Activated CD4-positive, alpha-beta T cell treated with anti-CD3 and anti-CD28 coated beads for 4 hours (primary cell): ENCODE measurements around the gene TSPAN9.
A peak's percentile ranks its signal among the peaks of the same experiment; 100 is the strongest.

Experiments
- DNase-seq, 2 donors: peaks; one replicate each; pipeline ENCODE4 v3.0.0-alpha.2; 2020

TSPAN9 gene

DNA sequence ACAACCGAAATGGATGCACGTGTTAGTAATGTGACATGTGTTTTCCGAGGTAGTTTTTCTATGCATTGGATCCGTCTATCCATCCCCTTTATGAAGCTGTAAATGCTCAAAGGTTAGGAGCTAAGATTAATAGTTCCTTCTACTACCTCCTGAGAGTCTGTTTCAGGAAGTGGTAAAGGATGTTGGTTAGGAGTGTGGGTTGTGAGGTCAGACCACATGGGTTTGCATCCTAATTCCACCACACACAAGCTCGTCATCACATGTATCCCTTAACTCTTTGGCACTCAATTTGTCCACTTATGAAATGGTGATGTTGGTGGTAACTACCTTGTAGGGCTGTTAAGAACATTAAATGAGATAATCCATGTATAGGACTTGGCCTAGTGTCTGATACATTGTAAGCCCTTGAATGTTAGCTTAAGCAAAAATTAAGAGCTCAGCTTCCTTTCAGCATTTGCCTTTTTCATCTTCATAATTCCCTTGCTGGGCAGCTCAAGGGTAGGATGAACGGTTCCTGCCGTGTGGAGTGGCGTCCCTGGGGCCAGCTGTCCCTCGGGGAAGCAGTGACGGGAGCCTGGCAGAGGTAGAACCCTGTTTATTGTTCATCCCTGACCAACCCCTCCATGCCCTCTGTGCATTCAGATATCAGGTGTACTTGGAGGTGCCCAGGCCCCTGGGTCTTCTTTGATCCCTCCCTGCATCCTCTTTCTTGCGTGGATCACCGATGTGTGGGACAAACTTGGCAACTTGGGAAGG is 52.3 kb downstream of the TSPAN9 start:
- DNase-seq: no peak

DNA sequence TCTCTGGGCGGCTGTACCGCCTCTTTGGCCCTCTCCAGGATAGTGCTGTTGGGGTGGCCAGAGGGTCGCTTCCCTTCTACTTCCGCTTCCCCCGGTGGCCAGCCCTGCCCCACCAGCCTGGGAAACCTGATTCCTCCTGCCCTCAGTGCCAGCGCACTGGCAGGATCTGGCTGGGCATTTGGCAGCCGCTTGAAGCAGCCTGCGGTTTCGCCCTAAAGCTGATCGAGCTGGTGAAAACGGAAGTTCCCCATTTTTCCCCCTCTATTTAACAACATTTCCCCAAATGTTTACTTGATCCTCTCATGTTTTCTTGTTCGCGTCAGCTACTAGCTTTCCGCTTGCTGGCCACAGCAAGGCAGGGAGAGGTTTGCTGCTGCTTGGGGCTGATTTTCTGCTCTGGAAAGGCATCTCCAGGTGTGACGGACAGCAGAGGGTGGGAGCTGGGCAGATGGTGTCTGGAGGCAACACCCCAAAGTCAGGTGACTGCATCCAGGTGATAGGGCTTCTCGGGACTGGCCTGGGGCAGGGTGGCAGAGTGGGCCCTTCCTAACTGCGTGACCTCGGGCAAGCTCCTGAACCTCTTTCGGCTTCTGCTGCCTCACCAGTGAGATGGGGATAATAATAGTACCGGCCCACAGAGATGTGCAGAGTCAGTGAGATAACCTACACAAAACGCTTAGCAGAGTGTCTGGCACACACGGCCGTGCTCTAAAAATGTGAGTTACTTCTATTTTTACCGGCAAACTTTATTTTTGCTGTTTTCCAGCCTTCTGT is 53.1 kb downstream of the TSPAN9 start:
- no peak for DNase-seq

DNA sequence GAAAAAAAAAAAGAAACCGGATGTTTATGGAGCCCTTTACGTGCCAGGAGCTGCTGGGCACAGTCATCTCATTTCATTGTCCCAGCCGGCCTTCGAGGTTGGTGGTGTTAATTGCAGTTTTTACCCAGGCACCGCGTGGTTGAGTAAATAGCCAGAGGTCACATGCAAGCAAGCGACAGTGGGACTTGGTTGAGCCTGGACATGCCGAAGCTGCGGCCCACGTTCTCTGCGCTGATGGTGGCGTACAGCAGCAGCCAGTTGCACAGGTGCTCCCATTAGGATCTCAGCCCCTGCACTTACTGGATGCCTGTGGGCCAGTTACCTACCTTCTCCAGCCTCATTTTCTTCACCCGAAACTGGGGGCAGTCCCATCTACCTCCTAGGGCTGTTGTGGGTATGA is 54.0 kb downstream of the TSPAN9 start:
- no peak for DNase-seq

DNA sequence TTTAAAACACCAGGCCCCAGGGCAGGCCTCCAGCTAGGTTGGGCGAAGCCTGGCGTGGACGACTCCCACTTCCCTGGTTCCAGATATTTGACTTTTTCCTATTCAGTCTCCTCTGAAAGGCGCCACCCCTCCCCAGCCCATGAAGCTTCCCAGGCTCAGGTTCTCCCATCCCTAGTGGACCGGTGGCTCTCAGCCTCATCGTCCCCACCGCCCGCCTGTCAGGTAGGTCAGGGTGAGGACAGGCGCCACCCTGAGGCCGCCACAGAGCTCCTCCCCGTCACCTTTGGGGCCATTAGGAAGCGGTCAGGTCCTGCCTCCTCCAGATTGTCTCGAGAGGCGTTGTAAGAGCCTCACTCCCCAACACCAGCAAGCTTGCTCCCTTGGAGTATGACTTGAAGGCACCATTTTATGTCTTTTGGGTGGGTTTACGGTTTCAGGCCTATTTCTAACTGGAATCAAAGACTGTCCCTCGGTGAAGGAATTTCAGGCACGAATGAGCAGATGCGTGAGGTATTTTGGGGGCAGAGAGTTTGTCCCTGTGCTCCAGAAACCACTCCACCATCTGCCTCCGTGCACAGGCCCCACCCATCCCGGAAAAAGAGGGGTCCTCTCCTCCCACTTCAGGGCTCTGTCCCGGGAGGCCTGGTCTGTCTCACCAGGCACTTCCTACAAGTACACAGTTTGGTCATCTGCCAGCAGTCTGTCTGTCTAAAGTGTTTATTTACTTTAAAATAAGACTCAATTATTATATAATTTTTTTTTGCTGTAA is 55.6 kb downstream of the TSPAN9 start:
- no peak for DNase-seq

DNA sequence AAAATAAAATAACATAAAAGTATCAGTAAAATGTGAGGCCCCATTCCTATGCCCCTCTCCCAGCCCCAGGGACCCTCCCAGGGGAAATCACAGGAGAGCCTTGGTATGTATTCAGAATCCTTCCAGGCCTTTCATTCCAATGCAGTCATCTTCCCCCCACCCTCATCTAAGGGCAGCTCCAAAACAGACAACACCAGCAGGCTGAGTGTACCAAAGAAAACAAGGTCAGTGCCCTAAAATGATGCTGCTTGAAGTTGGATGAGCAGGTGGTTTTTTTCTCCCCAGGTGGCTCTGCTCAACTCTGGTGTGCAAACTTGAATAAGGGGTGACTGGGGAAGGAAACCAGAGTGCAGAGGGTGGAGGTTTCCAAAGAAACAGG is 56.2 kb downstream of the TSPAN9 start:
- no peak for DNase-seq

DNA sequence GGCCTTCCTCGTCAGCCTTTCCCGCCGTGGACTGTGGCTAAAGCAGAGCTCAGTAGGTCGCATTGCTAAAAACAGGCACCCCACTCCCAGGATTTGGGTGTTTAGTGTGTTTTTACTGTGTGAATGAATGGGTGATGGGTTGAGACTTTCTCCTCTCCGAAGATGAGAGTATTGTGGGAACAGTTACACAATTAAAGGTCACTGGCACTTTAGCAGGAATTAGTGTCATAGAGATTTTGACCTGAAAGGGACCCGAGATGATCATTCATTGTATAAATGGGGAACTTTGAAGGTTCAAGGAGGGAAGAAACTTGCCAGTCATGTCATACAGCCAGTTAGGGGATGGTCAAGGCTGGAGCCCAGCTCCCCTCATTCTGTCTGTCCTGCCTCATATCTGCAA is 56.9 kb downstream of the TSPAN9 start:
- no peak for DNase-seq

DNA sequence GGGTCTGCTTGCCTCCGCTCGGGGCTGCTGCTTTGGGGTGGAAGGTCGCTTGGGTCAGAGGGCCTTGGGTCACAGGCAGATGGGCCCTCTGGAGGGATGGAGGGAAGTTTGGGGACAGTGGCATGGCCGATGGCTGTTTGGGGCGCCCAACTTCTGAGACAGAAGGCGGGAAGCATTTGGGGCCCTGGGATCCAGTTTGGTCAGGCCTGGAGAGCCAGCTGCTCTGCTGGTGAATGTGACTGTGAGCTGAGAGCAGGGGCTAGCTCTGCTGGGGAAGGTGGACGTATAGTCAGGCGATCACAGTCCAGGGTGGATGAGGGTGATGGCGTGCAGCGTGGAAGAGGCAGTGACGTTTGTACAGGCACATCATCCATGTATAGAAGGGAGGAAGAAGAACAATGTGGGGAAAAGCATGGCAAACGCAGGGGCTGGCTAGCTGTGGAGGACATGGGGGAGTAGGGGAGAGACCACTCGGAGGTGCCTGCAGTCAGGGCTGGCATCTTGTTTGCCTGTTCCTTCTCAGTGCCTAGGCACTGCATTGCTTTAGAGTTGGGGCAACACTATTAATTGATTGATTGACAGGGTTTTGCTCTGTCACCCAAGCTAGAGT is 57.5 kb downstream of the TSPAN9 start:
- no peak for DNase-seq

DNA sequence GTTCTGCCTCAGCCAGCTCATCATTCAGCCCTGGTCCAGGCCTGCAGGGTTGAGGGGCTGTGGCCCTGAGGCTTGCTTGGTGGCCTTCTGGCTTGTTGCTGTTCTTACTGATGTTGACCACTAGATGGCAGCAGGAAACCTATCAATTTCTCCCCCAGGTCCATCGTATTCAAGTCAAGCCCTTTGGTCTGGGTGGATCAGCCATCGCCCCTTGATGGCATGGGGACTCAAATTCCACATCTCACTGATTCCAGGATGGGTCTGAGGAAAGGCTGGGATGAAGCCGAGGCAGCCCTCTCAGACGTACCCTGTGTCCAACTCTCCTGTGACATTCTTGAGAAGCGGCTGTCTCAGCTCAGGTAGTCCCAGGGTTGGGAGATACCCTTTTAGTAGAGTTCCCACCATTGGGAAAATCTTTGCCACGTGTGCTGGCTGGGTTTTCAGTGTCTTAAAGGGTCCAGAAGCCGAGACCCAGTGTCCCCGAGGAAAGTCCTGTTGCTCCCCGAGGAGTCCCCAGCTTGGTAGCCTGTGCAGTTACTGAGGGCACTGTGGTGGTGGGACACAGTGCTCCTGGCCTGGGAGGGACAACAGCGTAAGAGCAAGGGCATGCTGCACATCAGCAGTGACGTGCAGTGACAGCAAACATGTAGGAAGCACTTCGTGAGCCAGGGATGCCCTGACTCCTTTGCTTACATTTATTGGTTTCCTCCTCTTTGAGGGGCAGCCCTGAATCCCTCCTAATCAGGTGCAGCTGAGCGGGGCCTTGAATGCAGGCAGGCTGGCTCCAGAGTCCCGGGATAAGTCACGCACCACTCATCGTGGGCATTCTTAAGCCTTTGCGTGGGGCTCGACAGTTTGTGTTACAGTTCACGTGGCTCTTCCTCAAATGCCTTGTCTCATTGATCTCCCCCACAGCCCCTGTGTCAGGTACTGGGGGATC is 58.6 kb downstream of the TSPAN9 start:
- peak; percentile 18 to 22 for DNase-seq

DNA sequence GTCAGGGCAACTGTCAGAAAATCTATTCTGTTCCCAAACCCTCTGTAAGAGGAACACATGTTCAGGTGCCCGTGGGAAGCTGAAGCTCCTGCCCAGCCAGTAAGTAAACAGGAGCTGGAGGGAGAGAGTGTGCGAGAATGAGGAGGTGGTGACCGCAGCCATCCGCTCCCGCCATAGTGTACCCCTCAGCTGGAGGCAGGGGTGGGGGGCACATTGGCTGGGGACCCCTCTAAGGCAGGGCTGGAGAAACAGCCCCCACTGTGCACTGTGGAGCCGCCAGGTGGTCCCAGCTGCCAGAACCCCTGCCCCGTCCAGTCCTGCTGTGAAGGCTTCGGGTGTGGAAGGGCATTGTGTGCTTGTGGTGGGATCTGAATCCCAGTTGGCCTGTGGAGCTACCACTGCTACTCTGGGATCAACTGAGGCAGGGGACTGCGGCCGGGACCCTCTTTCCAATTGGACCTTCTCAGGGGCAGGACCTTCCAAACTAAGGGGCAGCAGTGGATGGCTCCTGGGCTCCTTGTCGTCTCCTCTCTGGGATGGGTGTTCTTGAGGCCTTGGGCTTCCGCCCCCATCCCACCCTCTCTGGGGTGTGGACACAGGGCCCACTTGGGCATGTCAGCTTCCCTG is 59.6 kb downstream of the TSPAN9 start:
- DNase-seq: no peak

DNA sequence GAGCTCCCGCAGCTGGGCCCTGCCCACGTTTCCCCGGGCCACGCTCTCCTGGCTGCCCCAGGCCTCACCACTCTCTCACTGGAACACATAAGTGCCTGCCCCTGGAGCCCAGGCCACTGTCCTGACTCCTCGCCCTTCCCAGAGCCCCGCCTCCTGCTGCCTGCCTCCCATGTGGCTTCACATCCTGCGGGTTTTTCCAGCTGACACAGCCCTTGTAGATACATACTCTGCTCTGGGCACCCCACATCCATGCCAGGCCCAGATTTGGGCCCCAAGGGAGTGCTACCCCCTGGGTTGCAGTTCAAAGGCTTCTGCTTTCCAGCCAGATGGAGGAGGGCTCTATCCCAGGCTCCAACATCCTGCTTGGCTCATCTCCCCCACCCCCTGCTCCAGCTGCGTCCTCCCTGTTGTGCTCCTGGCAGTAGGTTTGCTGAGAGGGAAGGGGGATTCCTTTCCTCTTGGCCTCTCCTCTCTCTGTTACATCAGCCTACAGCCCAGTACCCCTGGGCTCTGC is 60.1 kb downstream of the TSPAN9 start:
- DNase-seq: no peak

DNA sequence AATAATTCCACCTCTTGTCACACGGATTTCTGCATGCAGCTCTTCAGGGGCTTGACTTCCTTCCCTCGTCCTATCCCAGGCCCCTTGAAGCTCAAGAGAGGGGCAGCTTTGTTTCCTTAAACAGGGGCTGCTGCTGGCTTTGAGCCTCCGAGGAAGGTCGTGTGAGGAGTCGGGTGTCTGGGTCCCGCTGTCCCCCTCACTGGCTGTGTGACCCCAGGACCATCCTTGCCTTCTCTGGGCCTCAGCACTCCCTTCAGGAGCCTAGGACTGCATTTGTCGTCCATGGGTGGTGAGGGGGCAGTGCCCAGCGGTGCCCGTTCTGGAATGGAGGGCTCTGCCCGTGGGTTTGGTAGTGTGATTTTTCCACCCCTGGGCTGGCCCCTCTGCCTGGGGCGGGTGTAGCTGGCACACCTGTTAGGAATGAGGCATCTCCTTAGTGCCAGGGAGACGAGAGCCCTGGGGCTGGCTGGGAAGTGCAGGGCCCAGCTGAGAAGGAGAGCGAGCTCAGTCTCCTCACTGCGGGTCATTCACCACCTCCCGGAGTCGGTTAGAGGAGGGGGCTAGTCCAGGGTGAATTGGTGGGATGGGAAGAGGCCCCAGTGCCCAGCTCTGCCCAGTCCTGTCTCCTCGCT is 60.8 kb downstream of the TSPAN9 start:
- DNase-seq: no peak

DNA sequence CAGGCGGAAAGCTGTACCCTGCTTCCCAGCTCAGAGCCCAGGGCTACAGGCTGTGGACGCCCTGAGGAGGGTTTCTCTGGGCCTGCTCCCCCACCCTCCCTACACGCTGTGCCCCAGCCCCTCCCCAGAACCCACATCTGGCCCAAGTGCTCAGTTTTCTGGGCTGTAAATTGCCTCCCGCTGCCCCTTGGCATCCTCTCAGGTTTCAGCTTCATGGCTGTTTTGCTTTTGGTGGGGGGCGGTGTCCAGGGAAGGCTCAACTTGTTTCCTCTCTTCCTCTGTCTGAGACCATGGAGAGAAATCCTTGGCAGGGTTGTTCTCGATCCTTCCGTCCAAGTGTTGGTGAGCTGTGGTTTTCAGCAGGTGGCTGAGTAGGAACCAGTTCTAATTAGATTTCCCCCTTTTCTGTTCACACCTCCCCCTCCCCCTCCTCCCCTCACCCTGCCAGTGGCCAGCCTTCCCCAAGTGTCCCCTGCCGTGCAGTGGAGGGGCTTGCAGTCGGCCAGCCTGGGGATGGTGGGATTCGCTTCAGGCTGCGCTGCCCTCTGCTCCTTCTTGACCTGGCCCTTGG is 61.8 kb downstream of the TSPAN9 start:
- no peak for DNase-seq

DNA sequence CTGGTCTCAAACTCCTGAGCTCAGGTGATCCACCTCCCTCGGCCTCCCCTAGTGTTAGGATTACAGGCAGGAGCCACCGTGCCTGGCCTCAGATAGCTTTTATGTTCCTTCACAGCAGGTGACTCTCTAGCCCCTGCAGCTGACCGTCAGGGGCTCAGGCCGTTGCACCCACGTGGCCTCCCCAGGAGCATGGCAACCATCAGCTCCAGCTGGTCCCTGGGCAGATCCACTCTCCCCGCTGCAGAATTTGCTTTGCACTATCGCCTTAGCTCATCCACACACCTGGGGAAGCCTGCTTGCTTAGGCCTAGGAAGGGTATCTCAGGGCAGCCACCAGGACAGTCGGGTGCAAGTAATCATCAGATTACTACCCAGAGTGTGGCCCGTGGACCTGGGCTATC is 62.6 kb downstream of the TSPAN9 start:
- DNase-seq: no peak

DNA sequence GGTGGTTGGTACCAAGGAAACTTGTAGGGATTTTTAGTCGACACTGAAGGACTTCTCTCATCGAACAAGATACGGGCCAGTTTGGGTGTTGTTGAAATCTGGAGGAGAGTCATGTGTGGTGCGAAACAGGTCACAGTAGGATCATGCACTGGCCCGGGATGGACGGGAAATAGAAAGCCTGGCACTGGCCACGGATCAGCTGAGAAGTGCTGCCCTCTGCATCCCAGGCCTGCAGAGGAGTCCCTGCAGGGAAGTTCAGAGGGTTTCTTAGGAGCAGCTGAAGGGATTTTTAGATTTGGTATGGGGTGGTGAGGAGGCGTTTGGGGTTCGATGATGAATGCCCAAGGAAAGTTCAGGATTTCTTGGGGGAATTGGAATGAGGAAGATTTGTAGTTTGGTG is 63.1 kb downstream of the TSPAN9 start:
- DNase-seq: no peak

DNA sequence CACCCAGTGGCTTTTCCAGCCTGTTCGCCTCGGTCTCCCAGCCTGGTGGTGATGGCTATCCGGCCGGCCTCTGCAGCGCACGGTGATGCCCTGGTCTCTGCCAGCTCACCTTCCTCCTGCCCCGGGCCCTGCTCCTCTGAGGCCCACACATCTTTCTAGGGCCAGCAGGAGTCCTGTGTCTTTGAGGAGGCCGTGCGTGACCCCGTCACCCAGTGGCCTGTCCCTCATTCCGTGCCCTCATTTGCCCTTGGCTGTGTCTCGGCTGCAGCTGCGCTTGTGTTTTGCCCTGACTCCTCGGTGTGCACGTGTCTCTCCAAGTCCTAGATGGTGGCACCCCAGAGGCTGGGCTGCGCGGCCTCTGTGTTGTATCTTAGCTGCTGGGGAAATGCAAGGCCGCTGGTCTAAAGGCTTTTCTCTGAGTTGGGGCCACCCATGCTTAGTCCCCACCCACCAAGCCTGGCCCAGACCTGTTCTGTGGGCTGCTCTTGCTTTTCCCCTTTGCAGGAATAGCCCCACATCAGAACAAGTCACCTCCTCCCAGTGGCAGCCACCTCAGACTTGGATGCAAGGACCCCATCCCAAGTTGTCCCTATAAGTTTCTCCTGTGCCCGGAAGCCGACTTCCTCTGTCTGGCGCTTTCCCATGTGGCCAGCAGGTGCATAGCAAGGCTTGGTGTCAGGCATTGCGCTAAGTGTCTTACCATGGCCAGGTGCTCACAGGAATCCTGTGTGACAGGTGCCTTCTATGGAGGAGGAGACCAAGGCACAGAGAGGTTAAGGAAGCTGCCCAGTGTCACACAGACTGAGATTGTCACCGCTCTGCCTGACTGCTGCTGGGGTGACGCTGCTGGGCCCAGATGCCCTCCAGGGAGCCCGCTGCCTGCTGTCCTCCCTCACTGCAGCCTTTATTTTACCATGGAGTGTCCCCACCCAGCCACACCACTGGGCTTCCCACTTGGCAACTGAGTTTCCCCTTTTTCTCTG is 64.5 kb downstream of the TSPAN9 start:
- DNase-seq: no peak

DNA sequence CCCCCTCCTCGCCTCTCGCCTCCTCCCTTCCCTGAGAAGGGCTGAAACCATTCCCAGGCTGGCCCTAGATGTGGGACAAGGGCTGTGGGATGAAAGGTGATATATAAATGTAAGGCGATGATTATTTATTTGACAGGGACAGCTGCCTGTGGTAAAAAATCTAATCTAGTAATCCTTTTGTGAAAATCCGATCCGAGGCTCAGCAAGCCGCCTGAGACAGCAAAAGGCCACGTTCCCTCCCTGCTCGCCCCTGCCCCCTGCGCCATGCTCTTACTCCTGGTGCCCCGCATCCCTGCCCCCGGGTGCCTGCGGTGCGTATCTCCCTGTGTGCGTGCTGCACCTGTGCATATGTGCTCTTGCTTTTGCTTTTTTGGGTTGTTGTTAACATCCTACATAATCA is 65.2 kb downstream of the TSPAN9 start:
- DNase-seq: no peak

DNA sequence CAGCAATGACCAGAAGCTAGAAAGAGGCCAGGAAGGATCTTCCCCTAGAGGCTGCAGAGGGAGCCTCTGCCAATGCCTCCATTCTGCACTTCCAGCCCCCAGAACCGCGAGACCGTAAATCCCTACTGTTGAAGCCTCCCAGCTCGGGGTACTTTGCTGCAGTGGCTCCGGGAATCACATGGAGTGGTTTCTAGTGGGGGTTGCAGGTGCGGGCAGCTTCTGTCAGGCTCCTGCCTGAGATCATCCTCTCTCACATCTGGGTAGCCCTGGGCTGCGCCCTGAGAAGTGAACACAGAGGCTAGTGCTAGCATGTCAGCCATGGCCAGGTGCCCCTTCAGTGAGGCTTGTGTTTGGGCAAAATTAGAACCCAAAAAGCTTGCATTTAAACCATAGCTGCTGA is 67.3 kb downstream of the TSPAN9 start:
- no peak for DNase-seq

DNA sequence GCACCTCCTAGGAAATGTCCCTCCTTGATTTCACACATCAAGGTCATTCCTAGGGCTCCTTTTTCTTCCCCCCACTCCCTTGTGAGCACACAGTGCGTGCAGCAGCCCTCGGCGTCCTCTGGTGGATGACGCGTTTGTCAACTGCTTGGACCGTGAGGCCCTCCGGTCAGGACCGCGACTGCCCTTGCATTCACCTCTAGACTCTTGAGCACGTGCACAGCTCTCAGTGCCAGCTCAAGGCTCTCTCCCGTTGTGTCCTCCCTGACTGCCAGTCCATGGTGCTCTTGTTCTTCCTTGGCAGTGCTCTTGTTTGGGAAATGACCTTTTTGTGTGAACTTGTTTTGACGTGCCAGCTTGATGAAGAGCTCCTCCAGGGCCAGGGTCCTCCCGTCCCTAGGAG is 67.9 kb downstream of the TSPAN9 start:
- DNase-seq: no peak

DNA sequence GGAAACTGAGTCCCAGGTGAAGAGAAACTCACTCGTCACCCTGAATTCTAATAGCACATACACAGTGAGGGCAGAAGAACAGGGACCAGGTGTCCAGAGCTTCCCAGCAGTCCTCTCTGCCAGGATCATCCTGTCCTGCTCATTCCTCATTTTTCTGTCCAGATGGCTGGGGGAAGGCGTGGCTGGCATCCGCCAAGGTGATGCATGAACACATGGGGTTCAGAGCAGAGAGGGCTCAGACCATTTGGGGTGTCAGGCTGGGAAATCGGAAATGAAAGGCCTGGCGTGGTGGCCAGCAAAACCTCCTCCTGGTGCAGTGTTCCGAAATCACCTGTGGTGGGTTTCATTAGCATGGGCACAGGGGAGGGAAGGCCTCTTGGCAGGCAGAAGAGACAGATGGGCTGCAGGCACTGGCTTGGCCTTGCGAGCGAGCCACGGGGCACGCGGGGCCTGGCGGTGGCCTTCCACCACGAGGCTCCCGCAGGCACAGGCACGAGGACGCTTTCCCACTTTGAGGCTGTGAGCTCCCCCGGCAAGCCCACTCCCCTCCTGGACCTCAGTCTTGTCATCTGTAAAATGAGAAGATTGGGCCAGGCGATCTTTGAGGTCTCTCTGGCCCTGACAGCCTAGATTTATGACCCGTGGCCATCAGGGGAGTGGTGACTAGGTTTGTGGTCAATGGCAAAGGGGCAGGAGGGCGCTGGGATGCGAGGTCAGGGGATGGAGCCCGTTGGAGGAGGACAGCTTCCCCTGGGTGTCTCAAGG is 68.5 kb downstream of the TSPAN9 start:
- DNase-seq: no peak
